WTC11 (cell line): ENCODE data around the gene PITPNM1.

Experiments
- FOXJ3 ChIP-seq: sonication (generic); formaldehyde crosslinking; IDR thresholded peaks from 2 replicates; pipeline ENCODE4 v1.9.0; 2021; ENCODE audit warnings: missing genetic modification reagents, mild to moderate bottlenecking, borderline replicate concordance
- RELA ChIP-seq: sonication (generic); formaldehyde crosslinking; IDR thresholded peaks from 2 replicates; pipeline ENCODE4 v1.8.1; 2022; ENCODE audit warnings: missing genetic modification reagents, mild to moderate bottlenecking, borderline replicate concordance
- ZNF232 ChIP-seq: sonication (generic); formaldehyde crosslinking; IDR thresholded peaks from 2 replicates; pipeline ENCODE4 v1.8.0; 2022; ENCODE audit warnings: mild to moderate bottlenecking, missing genetic modification reagents
- TF ChIP-seq, protein P1 (sequence below): fragments of 200-600 bp; IDR thresholded peaks from 2 replicates; pipeline ENCODE4 v1.8.0; 2022; ENCODE audit warnings: antibody characterized with exemption
- TF ChIP-seq, protein P2 (sequence below): sonication (generic); formaldehyde crosslinking; IDR thresholded peaks from 2 replicates; pipeline ENCODE4 v1.8.0; 2022; ENCODE audit warnings: mild to moderate bottlenecking, missing genetic modification reagents
- TF ChIP-seq, protein P3 (sequence below): sonication (generic); formaldehyde crosslinking; IDR thresholded peaks from 2 replicates; pipeline ENCODE4 v1.8.0; 2022; ENCODE audit warnings: mild to moderate bottlenecking, missing genetic modification reagents

DNA sequence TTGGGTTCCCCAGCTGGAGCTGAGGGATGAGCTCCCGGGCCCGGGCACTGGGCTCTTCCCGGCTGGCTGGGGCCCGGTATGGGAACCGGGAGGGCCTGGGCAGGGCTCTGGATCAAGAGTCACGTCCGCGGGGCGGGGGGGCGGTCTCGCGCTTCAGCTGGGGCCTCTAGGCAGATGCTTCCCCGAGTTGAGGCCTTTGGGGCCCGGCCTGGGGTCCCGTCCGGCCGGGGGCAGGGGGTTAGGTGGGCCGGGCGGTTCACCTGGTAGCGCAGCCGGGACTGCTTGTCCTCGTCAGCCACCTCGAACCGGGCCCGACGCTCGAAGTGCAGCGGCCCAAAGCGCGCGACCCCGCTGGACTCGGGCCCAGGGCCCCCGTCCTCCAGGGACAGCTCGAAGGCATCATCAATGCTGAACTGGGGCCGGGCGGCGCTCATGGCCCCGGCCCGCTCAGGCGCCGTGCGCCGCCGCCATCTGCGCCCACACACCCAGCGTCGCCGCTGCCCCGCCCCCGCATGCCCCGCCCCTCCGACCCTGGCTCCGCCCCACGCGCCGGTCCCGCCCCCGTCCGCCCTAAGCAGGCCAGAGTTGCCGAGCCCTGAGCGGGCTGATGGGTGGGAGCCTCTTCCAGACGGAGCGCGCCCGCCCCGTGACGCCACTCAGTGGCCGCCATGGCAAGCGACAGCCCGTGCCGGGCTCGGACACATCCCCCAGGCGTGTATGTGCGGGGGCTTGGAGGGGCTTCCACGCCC lies 36.2 kb downstream of the PITPNM1 start, which contains the start of gene TMEM134:
- TF ChIP-seq, protein P1, sequence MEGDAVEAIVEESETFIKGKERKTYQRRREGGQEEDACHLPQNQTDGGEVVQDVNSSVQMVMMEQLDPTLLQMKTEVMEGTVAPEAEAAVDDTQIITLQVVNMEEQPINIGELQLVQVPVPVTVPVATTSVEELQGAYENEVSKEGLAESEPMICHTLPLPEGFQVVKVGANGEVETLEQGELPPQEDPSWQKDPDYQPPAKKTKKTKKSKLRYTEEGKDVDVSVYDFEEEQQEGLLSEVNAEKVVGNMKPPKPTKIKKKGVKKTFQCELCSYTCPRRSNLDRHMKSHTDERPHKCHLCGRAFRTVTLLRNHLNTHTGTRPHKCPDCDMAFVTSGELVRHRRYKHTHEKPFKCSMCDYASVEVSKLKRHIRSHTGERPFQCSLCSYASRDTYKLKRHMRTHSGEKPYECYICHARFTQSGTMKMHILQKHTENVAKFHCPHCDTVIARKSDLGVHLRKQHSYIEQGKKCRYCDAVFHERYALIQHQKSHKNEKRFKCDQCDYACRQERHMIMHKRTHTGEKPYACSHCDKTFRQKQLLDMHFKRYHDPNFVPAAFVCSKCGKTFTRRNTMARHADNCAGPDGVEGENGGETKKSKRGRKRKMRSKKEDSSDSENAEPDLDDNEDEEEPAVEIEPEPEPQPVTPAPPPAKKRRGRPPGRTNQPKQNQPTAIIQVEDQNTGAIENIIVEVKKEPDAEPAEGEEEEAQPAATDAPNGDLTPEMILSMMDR: no peak
- TF ChIP-seq RELA (CRISPR knock-in tag) (no peak), ZNF232 (no peak), FOXJ3 (no peak)
- TF ChIP-seq, protein P2, sequence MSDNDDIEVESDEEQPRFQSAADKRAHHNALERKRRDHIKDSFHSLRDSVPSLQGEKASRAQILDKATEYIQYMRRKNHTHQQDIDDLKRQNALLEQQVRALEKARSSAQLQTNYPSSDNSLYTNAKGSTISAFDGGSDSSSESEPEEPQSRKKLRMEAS (CRISPR knock-in tag): 0 out of 2 replicates have a peak, but pooled peaks have one; percentile 14
- TF ChIP-seq, protein P3, sequence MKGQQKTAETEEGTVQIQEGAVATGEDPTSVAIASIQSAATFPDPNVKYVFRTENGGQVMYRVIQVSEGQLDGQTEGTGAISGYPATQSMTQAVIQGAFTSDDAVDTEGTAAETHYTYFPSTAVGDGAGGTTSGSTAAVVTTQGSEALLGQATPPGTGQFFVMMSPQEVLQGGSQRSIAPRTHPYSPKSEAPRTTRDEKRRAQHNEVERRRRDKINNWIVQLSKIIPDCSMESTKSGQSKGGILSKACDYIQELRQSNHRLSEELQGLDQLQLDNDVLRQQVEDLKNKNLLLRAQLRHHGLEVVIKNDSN (CRISPR knock-in tag): peak; percentile 48
